ENCODE measurements around the gene C1orf94.

DNA sequence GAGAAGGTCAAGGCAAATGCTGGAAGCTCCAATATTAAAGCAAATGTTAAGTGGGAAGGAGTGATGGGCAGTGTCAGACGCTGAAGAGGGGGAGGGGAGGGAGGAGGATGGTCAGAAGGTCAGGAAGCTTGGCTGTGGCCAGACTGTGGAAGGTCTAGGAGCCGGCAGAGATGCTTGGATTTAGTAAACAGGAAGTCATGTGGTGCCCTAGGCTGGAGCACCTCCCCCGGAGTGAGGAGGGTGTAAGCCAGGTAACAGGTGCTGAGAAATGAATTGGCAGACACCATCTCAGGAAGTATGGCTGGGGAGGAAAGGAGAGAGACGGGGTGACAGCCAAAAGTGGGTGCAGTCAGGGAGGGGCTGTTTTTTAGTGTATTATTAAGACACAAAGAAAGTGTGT, 29.4 kb upstream of the C1orf94 start:
- TF ChIP-seq CTCF (IDR thresholded peaks at IDR 0.05): no peak
- no peak for TF ChIP-seq POLR2A (IDR thresholded peaks at IDR 0.05)
- TF ChIP-seq POLR2AphosphoS5 (IDR thresholded peaks at IDR 0.05): no peak
